ENCODE data around the gene RBM5. TPM values are rescaled to one million over a fixed set of nuclear protein-coding genes. Genes with fewer than 3 reads are reported as not detected.

RBM5 gene
- total RNA-seq (156 and 174 TPM in 2 replicates), polyA plus RNA-seq (113 and 127 TPM in 2 replicates), polyA minus RNA-seq (ENCODE audit: low replicate concordance) (66.4 and 111 TPM in 2 replicates)
- polyA plus RNA-seq (2012) = 63.3 and 64.6 TPM in 2 replicates

- TF ChIP-seq EZH2 (IDR thresholded peaks at IDR 0.05; ENCODE audit: low read length, missing control alignments) (no peak), CTCF (conservative IDR thresholded peaks at IDR 0.05 in 1 of 2, IDR thresholded peaks at IDR 0.05 in 1 of 2; ENCODE audit: low read depth in 1 of 2, low read length in 2 of 2) (no peak)
- Histone ChIP-seq H3K4me1 (ENCODE audit: control insufficient read depth, extremely low read depth, insufficient read depth, low read length) (peaks cover 3% of the 10 kb centered on the region), H3K9me3 (ENCODE audit: control insufficient read depth, insufficient read depth, low read depth, low read length) (no peaks in the 10 kb centered on the region), H4K20me1 (ENCODE audit: control insufficient read depth, extremely low read depth, insufficient read depth, low read length) (peaks cover 2% of the 10 kb centered on the region), H2AFZ (ENCODE audit: low read length) (peak within 1 kb of the TSS; percentile 88), H3K4me2 (ENCODE audit: extremely low read depth, insufficient read depth, low read length) (peak within 1 kb of the TSS; percentile 87), H3K4me3 (replicated peaks in 1 of 4; ENCODE audit: control extremely low read depth in 1 of 4, insufficient read depth in 1 of 4, low read depth in 3 of 4, low read length in 4 of 4) (peak within 1 kb of the TSS; percentile 87 to 100 (median 97)), H3K9ac (ENCODE audit: insufficient read depth, low read length) (peak within 1 kb of the TSS; percentile 100), H3K36me3 (ENCODE audit: control insufficient read depth, insufficient read depth, low read length) (peaks cover 10% of the 10 kb centered on the region), H3K27me3 (ENCODE audit: control insufficient read depth, insufficient read depth, low read length) (no peaks in the 10 kb centered on the region), H3K27ac (ENCODE audit: insufficient read depth, low read length) (peak within 1 kb of the TSS; percentile 100), H3K79me2 (ENCODE audit: control insufficient read depth, insufficient read depth, low read length) (peaks cover 44% of the 10 kb centered on the region)
- peak; percentile 91 to 94 for DNase-seq (ENCODE audit: low read depth in 2 of 2)
Observed at GRCh38 chr3:50088725-50089608, at the start of gene RBM5. RBM5 (plus strand) TSS chr3:50088919; CDS start chr3:50090435, 1,516 bp downstream.

- Histone ChIP-seq H4K20me1 (ENCODE audit: control insufficient read depth, extremely low read depth, insufficient read depth, low read length) (no peaks in the 10 kb centered on the region), H3K27me3 (ENCODE audit: control insufficient read depth, insufficient read depth, low read length) (no peaks in the 10 kb centered on the region), H3K9ac (ENCODE audit: insufficient read depth, low read length) (no peak overlapping the region), H3K36me3 (ENCODE audit: control insufficient read depth, insufficient read depth, low read length) (no peaks in the 10 kb centered on the region), H2AFZ (ENCODE audit: low read length) (no peak overlapping the region), H3K79me2 (ENCODE audit: control insufficient read depth, insufficient read depth, low read length) (no peaks in the 10 kb centered on the region), H3K9me3 (ENCODE audit: control insufficient read depth, insufficient read depth, low read depth, low read length) (no peaks in the 10 kb centered on the region), H3K27ac (ENCODE audit: insufficient read depth, low read length) (no peak overlapping the region), H3K4me2 (ENCODE audit: extremely low read depth, insufficient read depth, low read length) (no peak overlapping the region), H3K4me1 (ENCODE audit: control insufficient read depth, extremely low read depth, insufficient read depth, low read length) (peaks cover 5% of the 10 kb centered on the region), H3K4me3 (replicated peaks in 1 of 4; ENCODE audit: control extremely low read depth in 1 of 4, insufficient read depth in 1 of 4, low read depth in 3 of 4, low read length in 4 of 4) (no peak overlapping the region)
- no peak for DNase-seq (ENCODE audit: low read depth in 2 of 2)
- TF ChIP-seq CTCF (conservative IDR thresholded peaks at IDR 0.05 in 1 of 2, IDR thresholded peaks at IDR 0.05 in 1 of 2; ENCODE audit: low read depth in 1 of 2, low read length in 2 of 2) (no peak), EZH2 (IDR thresholded peaks at IDR 0.05; ENCODE audit: low read length, missing control alignments) (no peak)
Observed at GRCh38 chr3:50044976-50045375, 43.7 kb upstream of the RBM5 start.

GRCh38 chr3:50047426-50047825, 41.3 kb upstream of the RBM5 start:
- Histone ChIP-seq H3K79me2 (ENCODE audit: control insufficient read depth, insufficient read depth, low read length) (no peaks in the 10 kb centered on the region), H3K27me3 (ENCODE audit: control insufficient read depth, insufficient read depth, low read length) (no peaks in the 10 kb centered on the region), H3K36me3 (ENCODE audit: control insufficient read depth, insufficient read depth, low read length) (peaks cover 2% of the 10 kb centered on the region), H3K4me3 (replicated peaks in 1 of 4; ENCODE audit: control extremely low read depth in 1 of 4, insufficient read depth in 1 of 4, low read depth in 3 of 4, low read length in 4 of 4) (no peak overlapping the region), H4K20me1 (ENCODE audit: control insufficient read depth, extremely low read depth, insufficient read depth, low read length) (no peaks in the 10 kb centered on the region), H3K27ac (ENCODE audit: insufficient read depth, low read length) (no peak overlapping the region), H3K4me1 (ENCODE audit: control insufficient read depth, extremely low read depth, insufficient read depth, low read length) (peaks cover 10% of the 10 kb centered on the region), H3K4me2 (ENCODE audit: extremely low read depth, insufficient read depth, low read length) (no peak overlapping the region), H2AFZ (ENCODE audit: low read length) (no peak overlapping the region), H3K9me3 (ENCODE audit: control insufficient read depth, insufficient read depth, low read depth, low read length) (no peaks in the 10 kb centered on the region), H3K9ac (ENCODE audit: insufficient read depth, low read length) (no peak overlapping the region)
- TF ChIP-seq CTCF (conservative IDR thresholded peaks at IDR 0.05 in 1 of 2, IDR thresholded peaks at IDR 0.05 in 1 of 2; ENCODE audit: low read depth in 1 of 2, low read length in 2 of 2) (no peak), EZH2 (IDR thresholded peaks at IDR 0.05; ENCODE audit: low read length, missing control alignments) (no peak)
- DNase-seq (ENCODE audit: low read depth in 2 of 2) = no peak

Measured in fibroblast of lung (primary cell).